ENCODE data around the gene SCARB1. TPM values are rescaled to one million over a fixed set of nuclear protein-coding genes. Genes with fewer than 3 reads are reported as not detected.
A peak's percentile ranks its signal among the peaks of the same experiment; 100 is the strongest.

The SCARB1 gene
- total and polyA plus RNA-seq, 2 donors (not counting 3 experiments of a cell fraction or from before 2014, with no cell fraction given) = 125 to 141 TPM

DNA sequence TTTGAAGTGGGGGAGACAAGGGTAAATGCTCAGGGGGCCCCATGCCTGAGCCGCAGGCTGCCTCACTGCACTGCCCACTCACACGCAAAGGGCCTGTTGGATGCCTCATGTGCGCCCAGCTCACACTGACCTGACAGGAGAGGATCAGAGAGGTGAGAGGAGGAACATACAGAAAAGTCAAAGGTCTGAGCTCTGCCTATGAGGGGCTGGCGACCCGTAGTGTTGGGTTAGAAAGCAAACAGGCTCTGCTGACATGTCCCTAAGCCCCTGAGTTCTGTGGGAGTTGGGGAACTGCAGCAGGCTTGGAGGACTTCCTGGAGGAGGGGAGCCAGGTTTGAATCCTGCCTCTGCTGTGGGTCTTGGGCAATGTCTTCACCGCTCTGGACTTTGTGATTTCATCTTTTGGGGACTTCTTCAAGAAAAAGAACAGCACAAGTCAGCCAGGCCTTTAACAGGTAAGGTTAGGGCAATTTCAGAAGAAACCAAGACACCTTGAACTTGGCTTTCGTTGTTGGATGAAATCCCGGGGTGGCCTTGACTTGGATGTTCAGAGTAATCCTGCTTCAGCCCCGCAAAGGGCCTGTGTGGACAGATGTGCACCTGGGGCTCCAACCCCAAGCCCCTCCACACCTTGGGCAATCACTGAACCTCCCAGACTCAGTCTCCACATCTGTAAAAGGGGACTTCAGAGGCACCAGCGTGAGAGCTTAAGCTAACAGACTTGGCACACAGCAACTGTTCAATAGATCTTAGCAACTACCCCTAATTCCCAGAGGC lies 116.8 kb downstream of the SCARB1 start:
- Histone ChIP-seq H3K9me1 (replicated peaks; ENCODE audit: control insufficient read depth, extremely low read depth, insufficient read depth, low read length) (no peaks in the 10 kb centered on the region), H4K20me1 (replicated peaks; ENCODE audit: control insufficient read depth, extremely low read depth, insufficient read depth, low read length) (no peaks in the 10 kb centered on the region), H2AFZ (ENCODE audit: low read depth, low read length) (no peak overlapping the region), H3K79me2 (ENCODE audit: control insufficient read depth, insufficient read depth, low read length) (no peaks in the 10 kb centered on the region), H3K27me3 (ENCODE audit: control insufficient read depth in 2 of 2, insufficient read depth in 2 of 2, low read length in 2 of 2) (no peaks in the 10 kb centered on the region), H3K4me3 (replicated peaks in 1 of 3; ENCODE audit: insufficient read depth in 1 of 3, low read depth in 1 of 3, low read length in 3 of 3) (no peak overlapping the region), H3K9me3 (replicated peaks; ENCODE audit: control insufficient read depth, insufficient read depth, low read length) (no peaks in the 10 kb centered on the region), H3K9ac (replicated peaks; ENCODE audit: extremely low read depth, insufficient read depth, low read length) (no peak overlapping the region), H3K4me2 (ENCODE audit: insufficient read depth, low read length) (no peak overlapping the region), H3K4me1 (ENCODE audit: control insufficient read depth, extremely low read depth, insufficient read depth, low read length) (peaks cover 23% of the 10 kb centered on the region), H3K27ac (ENCODE audit: insufficient read depth, low read depth, low read length) (peak overlapping the region; percentile 78), H3K36me3 (ENCODE audit: control insufficient read depth in 2 of 2, extremely low read depth in 1 of 2, insufficient read depth in 2 of 2, low read length in 2 of 2) (no peaks in the 10 kb centered on the region)
- dilution Hi-C loops (cut with MboI; ENCODE audit: extremely low pct_ligation_motif_present, low sequenced_read_pairs) = no loop called here
- BruUV-seq (replicated peaks) = no TSS peak
- ChIA-PET POLR2A (interaction anchor here (0.7 to 1.2 kb wide), 2 partner anchors 27 to 121 kb away, joined by 3 to 5 read pairs; no protein-coding TSS in a partner anchor), CTCF (interaction anchor here (1.5 to 2.7 kb wide), 2 partner anchors 18 to 26 kb away, joined by 3 to 17 read pairs; no protein-coding TSS in a partner anchor)
- intact Hi-C loops (cut with micrococcal nuclease) = loop anchor here (1.0 to 5.0 kb wide), 10 partner anchors 20 to 360 kb away; partner anchors contain the start of gene NCOR2
- FAIRE-seq (no peak), DNase-seq (ENCODE audit: low read depth, low spot score) (no peak)
- TF ChIP-seq MYC (IDR thresholded peaks at IDR 0.05; ENCODE audit: low read depth, low read length) (no peak), MAX (IDR thresholded peaks at IDR 0.05; ENCODE audit: insufficient read depth, insufficient read length) (no peak), EZH2 (IDR thresholded peaks at IDR 0.05; ENCODE audit: borderline replicate concordance, low read depth, low read length, severe bottlenecking) (no peak), POLR2AphosphoS5 (IDR thresholded peaks at IDR 0.05; ENCODE audit: insufficient read depth, low read depth, low read length) (no peak), JUN (IDR thresholded peaks at IDR 0.05; ENCODE audit: borderline replicate concordance, insufficient read depth, insufficient read length, low read depth) (no peak), CTCF (IDR thresholded peaks at IDR 0.05; ENCODE audit: extremely low read depth in 1 of 2, insufficient read depth in 1 of 2, low read depth in 1 of 2, low read length in 2 of 2) (no peak), FOS (IDR thresholded peaks at IDR 0.05; ENCODE audit: borderline replicate concordance, insufficient read depth, low read length) (no peak), POLR2A (IDR thresholded peaks at IDR 0.05; ENCODE audit: low read depth, low read length) (no peak), GATA2 (IDR thresholded peaks at IDR 0.05; ENCODE audit: insufficient read depth, insufficient read length, low read depth, low read length) (no peak)
